Measurements from ENCODE around the gene C3orf70. TPM values are rescaled to one million over a fixed set of nuclear protein-coding genes. Genes with fewer than 3 reads are reported as not detected.

C3orf70 gene
- total RNA-seq (2014; rRNA removed; shearing (Covaris generic)): 2.1 and 2.4 TPM in 2 replicates

- peak; percentile 29 for DNase-seq (ENCODE audit: low spot score)
Measured at GRCh38 chr3:185152410-185153170, at the start of gene C3orf70. Gene C3orf70, minus strand, starts transcription at chr3:185153060. Its CDS starts 237 bp downstream, at chr3:185152823.

- DNase-seq (ENCODE audit: low spot score): peak; percentile 53
Measured at GRCh38 chr3:185200639-185201038, 47.8 kb upstream of the C3orf70 start.

- no peak for DNase-seq (ENCODE audit: low spot score)
Measured at GRCh38 chr3:185199671-185200070, 46.8 kb upstream of the C3orf70 start.

- DNase-seq (ENCODE audit: low spot score): no peak
Measured at GRCh38 chr3:185199206-185199605, 46.3 kb upstream of the C3orf70 start.

- DNase-seq (ENCODE audit: low spot score): no peak
Measured at GRCh38 chr3:185197068-185197467, 44.2 kb upstream of the C3orf70 start.

GRCh38 chr3:185195652-185196051, 42.8 kb upstream of the C3orf70 start:
- no peak for DNase-seq (ENCODE audit: low spot score)

GRCh38 chr3:185188816-185189215, 36.0 kb upstream of the C3orf70 start:
- no peak for DNase-seq (ENCODE audit: low spot score)

GRCh38 chr3:185187391-185187790, 34.5 kb upstream of the C3orf70 start:
- no peak for DNase-seq (ENCODE audit: low spot score)

- peak; percentile 23 for DNase-seq (ENCODE audit: low spot score)
Measured at GRCh38 chr3:185176750-185177359, 24.0 kb upstream of the C3orf70 start.

GRCh38 chr3:185175370-185175987, 22.6 kb upstream of the C3orf70 start:
- peak; percentile 5 for DNase-seq (ENCODE audit: low spot score)

GRCh38 chr3:185172086-185173049, 19.5 kb upstream of the C3orf70 start:
- peak; percentile 5 for DNase-seq (ENCODE audit: low spot score)

- DNase-seq (ENCODE audit: low spot score): no peak
Measured at GRCh38 chr3:185164428-185165217, 11.8 kb upstream of the C3orf70 start.

- no peak for DNase-seq (ENCODE audit: low spot score)
Measured at GRCh38 chr3:185162634-185163033, 9.8 kb upstream of the C3orf70 start.

- no peak for DNase-seq (ENCODE audit: low spot score)
Measured at GRCh38 chr3:185161761-185162160, 8.9 kb upstream of the C3orf70 start.

GRCh38 chr3:185157347-185157746, 4.5 kb upstream of the C3orf70 start:
- no peak for DNase-seq (ENCODE audit: low spot score)

- DNase-seq (ENCODE audit: low spot score): no peak
Measured at GRCh38 chr3:185155678-185156077, 2.8 kb upstream of the C3orf70 start.

- no peak for DNase-seq (ENCODE audit: low spot score)
Measured at GRCh38 chr3:185153861-185154629, 1.2 kb upstream of the C3orf70 start.

- DNase-seq (ENCODE audit: low spot score): no peak
Measured at GRCh38 chr3:185153171-185153771, 411 bp upstream of the C3orf70 start.

GRCh38 chr3:185151964-185152409, 873 bp downstream of the C3orf70 start:
- DNase-seq (ENCODE audit: low spot score): no peak
